Embryonic facial prominence (tissue), 1 donor: Measurements from ENCODE around the gene PHF5A.
A peak's percentile ranks its signal among the peaks of the same experiment; 100 is the strongest.

Source experiments
- DNase-seq: peaks from one replicate; pipeline ENCODE4 v3.0.0-alpha.2; 2016; ENCODE audit errors: extremely low spot score

PHF5A gene, protein sequence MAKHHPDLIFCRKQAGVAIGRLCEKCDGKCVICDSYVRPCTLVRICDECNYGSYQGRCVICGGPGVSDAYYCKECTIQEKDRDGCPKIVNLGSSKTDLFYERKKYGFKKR

GRCh38 chr22:41468381-41469217 lies at the start of gene PHF5A, which contains the start of gene ACO2:
Gene PHF5A (minus strand): TSS chr22:41468692. CDS start chr22:41468653, 39 bp downstream.
Gene ACO2 (plus strand): TSS chr22:41469117. CDS start chr22:41469147, 30 bp downstream.
- DNase-seq, result peak; percentile 98

GRCh38 chr22:41518048-41518347 lies 49.5 kb upstream of the PHF5A start:
- DNase-seq, result no peak

DNA sequence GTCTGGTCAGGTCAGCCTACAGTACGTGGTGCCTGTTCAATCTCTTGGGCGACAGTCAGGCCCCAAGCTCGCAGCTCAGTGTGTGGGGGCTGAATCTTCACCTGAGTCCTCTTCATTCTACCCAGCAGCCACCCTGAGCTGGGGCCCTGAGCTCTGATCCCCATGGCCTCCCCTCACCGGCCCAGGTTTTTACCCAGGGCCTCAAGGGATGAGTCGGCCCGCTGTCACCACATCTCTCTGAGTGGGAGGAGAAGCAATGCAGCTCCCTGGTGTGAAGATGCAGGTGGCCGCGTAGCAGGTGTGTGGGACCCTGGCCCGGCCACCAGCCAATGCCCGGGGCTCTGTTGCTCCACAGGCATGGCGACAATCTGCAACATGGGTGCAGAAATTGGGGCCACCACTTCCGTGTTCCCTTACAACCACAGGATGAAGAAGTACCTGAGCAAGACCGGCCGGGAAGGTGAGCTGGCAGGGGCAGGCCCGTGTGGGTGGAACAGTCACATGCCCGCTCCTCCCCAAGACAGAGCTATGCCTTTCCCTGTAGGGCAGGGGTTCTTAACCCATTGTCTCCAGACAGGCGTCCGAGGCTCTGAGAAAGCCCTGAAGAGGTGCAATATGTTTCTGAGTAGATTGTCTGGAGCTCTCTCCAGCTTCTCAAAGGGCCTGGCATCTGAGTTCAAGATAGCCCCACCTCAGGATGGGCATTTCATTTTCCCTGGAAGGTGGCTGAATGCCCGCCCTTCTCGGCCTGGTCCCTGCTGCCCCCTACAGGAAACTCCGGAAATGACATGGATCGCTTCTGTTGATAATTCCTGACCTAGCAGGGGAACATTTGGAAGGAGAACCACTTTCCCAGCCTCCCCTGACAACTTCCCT lies 48.9 kb upstream of the PHF5A start:
- no peak for DNase-seq

GRCh38 chr22:41516462-41516861 lies 48.0 kb upstream of the PHF5A start:
- DNase-seq, result no peak

GRCh38 chr22:41513391-41513790 lies 44.9 kb upstream of the PHF5A start:
- DNase-seq, result no peak

DNA sequence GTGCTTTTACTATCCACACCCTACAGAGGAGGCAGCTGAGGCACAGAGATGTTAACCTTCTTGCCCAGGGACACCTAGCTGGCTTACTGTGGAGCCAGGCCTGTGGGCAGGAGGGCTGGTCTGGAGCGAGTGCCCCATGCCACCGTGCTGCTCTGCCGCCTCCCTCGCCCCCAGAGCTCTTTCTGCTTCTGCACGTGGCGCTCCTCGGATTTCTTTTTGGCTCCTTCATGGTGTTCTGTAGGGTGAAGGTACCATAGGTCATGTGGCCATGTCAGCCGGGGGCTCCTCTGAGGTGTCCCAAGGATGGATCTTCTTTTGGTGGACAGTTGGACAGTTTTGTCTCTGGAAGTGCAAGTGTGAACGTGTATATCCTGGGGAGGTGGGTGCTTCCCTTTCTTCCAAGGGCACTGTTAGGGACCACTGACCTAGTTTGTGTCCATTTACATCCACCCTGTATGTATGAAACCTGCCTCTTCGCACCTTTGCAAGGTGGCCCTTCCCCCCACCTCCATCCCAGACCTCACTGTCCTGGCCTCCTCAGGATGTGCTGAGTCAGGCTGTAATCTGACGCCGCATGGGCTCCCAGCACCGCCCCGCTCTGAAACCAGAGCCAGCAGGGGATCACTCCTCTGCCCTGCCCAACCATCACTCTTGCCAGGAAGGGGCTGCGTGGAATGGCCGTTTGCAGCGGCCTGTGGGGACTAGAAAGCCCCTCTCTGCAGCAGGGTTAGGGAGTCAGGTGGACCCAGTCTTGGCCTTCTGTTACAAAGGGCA lies 44.1 kb upstream of the PHF5A start:
- no peak for DNase-seq

DNA sequence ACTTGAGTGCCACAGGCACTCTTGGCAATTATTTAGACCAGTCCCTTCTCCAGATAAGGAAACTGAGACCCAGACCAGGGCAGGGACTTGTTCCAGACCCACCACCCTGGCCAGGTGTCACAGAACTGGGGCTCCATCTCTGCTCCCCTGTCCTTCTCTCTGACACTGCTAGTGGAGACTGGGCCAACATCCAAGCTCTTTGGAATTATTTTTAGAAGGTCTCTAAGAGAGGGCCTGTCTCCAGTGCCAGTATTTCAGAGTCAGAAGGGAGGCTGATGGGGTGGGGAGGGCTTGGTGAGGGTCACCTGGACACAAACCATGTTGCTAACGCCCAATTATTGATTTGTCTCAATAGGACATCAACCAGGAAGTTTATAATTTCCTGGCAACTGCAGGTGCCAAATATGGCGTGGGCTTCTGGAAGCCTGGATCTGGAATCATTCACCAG lies 43.1 kb upstream of the PHF5A start:
- no peak for DNase-seq

DNA sequence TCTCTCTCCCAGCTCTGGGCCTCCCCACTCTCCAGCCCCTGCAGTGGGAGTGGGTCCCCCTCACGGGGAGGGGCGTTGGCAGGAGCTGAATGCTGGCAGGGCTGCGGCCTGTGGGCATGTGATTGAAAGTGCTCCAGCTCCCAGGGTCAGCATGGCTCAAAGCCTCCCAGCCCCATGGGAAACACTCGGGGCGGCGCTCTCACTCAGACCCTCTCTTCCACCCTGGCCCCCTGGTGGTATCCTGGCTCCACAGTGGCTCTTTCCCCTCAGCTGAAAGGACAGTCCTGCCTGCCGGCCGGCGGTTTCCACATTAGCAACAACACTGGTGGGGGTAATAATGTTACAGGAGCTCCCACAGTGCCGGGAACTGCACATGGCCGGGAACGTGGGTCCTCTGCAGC lies 40.3 kb upstream of the PHF5A start:
- no peak for DNase-seq

GRCh38 chr22:41507330-41508063 lies 39.0 kb upstream of the PHF5A start:
- no peak for DNase-seq

GRCh38 chr22:41505511-41506220 lies 37.2 kb upstream of the PHF5A start:
- DNase-seq, result no peak

GRCh38 chr22:41504816-41505215 lies 36.3 kb upstream of the PHF5A start:
- DNase-seq, result no peak

DNA sequence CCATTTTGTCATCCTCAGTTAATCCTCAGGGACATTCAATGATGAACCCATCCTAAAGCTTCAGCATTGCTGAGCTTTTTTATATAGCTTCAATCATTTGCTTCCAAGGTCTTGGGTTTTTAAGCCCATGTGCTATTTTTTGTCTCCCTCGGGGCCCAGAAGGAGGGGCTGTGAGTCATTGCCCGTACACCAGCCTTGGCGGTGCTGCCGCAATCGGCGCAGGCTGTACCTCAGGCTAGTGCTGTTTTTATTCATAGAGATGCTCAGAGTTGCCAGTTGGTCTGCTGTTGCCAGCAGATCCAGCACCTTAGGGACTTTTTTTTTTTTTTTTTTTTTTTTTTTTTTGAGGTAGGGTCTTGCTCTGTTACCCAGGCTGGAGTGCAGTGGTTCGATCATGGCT lies 35.9 kb upstream of the PHF5A start:
- DNase-seq, result no peak

DNA sequence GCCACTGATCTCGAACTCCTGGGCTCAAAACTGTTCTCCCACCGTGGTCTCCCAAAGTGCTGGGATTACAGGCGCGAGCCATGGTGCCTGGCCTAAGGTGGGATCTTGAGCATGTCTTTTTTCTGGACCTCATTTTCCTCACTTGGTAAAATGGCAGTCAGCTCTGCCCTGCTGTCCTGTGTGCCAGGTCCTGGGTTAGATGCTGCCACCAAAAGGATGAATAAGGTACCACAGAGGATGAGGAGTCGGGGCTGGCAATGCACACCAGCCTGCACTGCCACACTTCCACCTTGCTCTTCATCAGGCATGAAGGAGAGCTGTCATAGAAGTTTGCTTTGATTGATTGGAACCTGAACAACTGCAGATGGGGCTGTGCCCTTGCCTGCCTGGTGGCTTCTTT lies 32.7 kb upstream of the PHF5A start:
- DNase-seq, result no peak

- no peak for DNase-seq
Measured at GRCh38 chr22:41500303-41500702, 31.8 kb upstream of the PHF5A start.

GRCh38 chr22:41499624-41500280 lies 31.3 kb upstream of the PHF5A start:
- no peak for DNase-seq

DNA sequence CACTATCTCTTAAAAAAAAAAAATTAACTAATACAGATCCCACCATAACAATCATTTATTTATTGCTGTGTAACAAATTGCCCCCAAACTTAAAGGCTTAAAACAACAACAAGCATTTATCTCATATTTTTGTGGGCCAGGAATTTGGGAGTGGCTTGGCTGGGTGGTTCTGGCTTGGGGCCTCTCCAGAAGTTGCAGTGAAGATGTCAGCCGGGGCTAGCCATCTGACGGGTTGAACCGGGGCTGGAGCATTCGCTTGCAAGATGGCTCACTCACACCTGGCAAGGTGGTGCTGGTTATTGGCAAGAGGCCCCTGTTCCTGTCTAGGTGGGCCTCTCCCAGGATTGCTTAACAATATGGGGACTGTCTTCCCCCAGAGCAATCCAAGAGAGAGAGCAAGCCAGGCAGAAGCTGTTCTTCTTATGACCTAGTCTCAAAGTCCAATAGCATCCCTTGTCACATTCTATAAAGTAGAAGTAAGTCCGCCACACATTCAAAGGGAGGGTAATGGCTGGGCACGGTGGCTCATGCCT lies 29.9 kb upstream of the PHF5A start:
- no peak for DNase-seq

GRCh38 chr22:41491374-41492100 lies 23.0 kb upstream of the PHF5A start:
- no peak for DNase-seq

GRCh38 chr22:41488596-41489385 lies 20.3 kb upstream of the PHF5A start:
- no peak for DNase-seq
